Ureter (tissue), 1 donor: ENCODE data around the gene CTSE. TPM values are rescaled to one million over a fixed set of nuclear protein-coding genes. Genes with fewer than 3 reads are reported as not detected.
"Not testable (repeated sequence)": the region's sequence is repeated elsewhere in the genome, so short reads cannot be mapped to it uniquely, and the experiment has no call there.

Source experiments
- DNase-seq: peaks from one replicate; pipeline ENCODE4 v3.0.0-alpha.2; 2020; ENCODE audit warnings: low spot score
- total RNA-seq: library from RNA; stranded (reverse); gene quantifications from one replicate; pipeline ENCODE4 v1.2.4, GENCODE V29; 2023
- donor health status: DM: yes; HTN: yes; CAD: no.

The CTSE gene
- 25.3 TPM for total RNA-seq

- no peak for DNase-seq
These were observed at the start of gene CTSE for GRCh38 chr1:206023695-206024094. TSS of gene CTSE (minus strand) at chr1:206023895. CDS start at chr1:206023791, 104 bp downstream.

DNA sequence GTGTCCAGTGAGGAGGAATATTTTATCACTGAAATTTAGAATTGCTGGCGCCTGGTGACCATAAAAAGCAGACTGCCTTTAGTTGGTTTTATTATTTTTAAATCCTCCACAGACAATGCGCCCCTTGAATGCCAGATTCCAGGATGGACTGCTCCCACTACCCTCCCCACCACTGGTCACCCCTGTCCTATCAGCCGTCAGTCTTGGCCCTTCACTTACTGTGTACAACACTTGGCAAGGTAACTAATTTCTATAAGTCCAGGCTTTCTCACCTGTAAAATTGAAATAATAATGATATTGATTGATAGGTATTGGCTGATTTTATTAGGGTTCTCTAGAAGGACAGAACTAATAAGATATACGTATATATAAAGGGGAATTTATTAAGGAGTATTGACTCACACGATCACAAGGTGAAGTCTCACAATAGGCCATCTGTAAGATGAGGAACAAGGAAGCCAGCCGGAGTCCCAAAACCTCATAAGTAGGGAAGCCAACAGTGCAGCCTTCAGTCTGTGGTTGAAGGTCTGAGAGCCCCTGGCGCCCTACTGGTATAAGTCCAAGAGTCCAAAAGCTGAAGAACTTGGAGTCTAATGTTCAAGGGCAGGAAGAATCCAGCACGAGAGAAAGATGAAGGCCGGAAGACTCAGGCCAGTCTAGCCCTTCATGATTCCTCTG is 47.1 kb upstream of the CTSE start:
- DNase-seq, result no peak

- no peak for DNase-seq
These were observed 44.6 kb upstream of the CTSE start for GRCh38 chr1:206068314-206068713.

DNA sequence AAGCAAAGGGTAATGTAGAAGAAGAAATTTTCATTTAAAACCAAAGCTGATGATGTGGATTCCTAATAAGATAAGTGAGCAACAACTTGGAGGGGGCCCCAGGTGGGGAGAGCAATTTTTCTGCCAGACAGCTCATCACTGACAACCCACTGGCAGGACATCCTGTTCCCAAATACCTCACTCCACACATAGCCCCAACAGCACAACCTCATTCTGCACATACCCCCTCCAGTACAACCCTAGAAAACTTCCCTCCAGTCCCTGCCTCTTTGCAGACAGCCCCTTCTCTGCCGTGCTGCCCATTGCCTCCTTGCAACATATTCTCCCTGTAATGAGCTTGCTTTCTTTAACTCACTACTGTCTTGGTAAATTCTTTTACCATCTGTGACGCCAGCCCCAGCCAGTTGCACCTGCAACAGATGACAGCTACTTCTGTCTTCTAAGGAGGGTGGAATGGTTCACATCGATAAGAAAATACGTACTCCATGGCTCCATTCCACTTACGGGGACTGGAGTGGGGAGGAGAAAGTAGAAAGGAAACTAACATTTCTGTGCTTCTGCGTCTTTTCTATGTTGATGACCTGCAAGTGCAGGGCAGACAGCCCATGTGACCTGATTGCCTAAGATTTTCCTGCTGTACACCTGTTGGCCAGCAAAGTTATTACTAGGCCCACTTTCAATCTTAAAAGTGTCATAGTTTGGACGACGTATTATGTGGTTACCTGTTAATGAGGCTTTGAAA is 44.0 kb upstream of the CTSE start:
- no peak for DNase-seq

DNA sequence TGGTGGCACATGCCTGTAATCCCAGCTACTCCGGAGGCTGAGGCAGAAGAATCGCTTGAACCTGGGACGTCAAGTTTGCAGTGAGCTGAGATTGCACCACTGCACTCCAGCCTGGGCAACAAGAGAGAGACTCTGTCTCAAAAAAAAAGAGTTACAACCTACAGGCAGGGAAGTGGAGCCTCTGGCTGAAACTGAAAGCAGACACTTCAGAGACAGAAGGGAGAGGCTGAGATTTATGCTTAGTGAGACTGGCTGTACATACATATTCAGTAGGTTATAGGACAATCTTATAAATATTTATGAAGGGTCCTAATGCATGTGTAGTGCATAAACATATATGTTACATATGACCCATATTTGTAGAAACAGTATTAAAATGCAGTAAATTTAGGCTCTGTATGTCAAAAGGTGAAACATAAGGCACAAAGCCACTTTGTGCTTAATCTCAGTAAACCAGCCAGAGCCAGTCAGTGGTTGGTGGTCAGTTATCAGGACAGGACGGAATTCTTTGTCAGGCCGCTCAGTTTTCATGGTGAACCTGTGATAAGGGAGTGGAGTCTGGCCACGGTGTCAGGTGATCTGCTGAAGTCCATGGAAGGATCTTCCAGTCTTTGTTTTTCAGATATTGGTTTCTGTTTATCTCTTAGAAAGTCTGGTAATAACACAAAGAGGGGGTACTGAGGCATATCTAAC is 42.9 kb upstream of the CTSE start:
- DNase-seq, result no peak

- DNase-seq, result no peak
These were observed 42.0 kb upstream of the CTSE start for GRCh38 chr1:206065547-206066145.

DNA sequence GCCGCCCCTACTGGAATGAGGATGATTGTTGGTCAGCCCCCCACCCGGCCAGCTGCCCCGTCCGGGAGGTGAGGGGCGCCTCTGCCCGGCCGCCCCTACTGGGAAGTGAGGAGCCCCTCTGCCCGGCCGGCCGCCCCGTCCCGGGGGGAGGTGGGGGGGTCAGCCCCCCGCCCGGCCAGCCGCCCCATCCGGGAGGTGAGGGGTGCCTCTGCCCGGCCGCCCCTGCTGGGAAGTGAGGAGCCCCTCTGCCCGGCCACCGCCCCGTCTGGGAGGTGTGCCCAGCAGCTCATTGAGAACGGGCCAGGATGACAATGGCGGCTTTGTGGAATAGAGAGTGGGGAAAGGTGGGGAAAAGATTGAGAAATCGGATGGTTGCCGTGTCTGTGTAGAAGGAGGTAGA is 40.8 kb upstream of the CTSE start:
- DNase-seq, result not testable (repeated sequence)

- not testable (repeated sequence) for DNase-seq
These were observed 40.3 kb upstream of the CTSE start for GRCh38 chr1:206064001-206064400.

DNA sequence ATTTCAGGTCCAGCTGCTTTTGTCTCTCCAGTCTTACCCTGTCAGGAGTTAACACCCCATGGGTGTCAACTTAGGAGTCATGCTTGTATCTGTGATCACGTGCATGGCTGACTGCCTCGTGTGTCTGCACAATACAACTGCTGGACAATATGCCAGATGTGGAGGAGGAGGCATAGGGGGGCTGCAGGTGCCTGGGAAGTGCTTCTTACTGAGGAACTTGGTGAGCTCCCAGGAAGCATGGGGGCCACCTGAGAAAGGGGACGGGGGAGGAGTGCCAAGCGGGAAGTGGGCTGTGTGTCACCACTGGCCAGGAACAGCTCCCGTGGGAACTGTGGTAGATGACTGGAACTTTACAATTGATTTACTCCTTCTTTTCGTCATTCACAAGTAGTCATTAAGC is 38.8 kb upstream of the CTSE start:
- DNase-seq, result no peak

DNA sequence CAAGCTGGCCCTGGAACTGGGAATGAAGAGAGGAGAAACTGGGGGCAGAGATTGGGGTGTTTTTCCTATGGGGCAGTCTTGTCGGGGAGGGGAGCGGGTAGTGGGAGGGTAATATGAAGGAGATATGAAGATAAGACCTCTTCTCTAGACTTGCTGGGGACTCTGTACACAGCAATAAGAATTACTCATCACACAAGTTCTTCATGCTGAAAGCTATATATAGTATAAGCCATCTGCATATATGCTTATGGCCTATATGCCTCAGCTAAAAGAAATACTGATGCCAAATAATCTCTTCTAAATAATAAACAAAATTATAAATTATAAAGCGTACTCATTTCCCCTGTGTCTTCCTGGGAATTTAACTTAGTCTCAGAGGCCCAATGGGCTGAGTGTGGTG is 37.1 kb upstream of the CTSE start:
- DNase-seq, result no peak

- no peak for DNase-seq
These were observed 35.7 kb upstream of the CTSE start for GRCh38 chr1:206059355-206059915.

GRCh38 chr1:206058927-206059292 is 35.2 kb upstream of the CTSE start:
- DNase-seq, result no peak

DNA sequence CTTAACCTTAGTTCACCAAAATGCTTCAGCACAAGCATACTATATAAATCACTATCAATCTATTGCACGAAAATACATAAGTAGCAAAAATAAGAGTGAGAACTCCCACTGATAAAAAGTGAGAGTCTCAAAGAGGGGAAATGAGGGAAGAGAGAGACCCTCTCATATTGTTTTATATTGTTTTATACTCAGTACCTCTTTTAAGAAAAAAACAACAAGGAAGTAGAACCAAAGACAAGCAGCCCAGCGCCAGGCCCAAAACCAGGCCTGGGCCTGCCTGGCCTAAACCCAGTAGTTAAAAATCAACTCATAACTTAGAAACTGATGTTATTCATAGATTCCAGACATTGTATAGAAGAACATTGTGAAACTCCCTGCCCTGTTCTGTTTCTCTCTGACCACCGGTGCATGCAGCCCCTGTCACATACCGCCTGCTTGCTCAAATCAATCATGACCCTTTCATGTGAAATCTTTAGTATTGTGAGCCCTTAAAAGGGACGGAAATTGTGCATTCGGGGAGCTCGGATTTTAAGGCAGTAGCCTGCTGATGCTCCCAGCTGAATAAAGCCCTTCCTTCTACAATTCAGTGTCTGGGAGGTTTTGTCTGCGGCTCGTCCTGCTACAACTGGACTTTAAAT is 34.7 kb upstream of the CTSE start:
- not testable (repeated sequence) for DNase-seq

DNA sequence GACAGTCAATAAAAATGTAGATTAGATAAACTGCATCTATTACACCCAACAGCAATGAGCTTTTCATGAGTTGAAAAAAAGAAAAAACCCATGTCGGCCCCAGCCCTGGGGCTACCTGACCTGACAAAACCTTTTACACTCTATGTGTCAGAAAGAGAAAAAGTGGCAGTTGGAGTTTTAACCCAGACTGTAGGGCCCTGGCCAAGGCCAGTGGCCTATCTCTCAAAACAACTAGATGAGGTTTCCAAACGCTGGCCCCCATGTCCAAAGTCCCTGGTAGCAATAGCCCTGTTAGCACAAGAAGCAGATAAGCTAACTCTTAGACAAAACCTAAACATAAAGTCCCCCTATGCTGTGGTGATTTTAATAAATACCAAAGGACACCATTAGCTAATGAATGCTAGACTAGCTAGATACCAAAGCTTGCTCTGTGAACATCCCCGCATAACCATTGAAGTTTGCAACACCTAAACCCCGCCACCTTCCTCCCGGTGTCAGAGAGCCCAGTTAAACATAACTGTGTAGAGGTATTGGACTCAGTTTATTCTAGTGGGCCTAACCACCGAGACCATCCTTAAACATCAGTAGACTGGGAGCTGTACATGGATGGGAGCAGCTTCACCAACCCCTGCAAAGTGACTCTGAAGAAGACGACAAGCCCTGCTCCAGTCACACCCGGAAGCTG is 32.1 kb upstream of the CTSE start:
- not testable (repeated sequence) for DNase-seq

GRCh38 chr1:206055069-206055625 is 31.5 kb upstream of the CTSE start:
- not testable (repeated sequence) for DNase-seq

- DNase-seq, result not testable (repeated sequence)
These were observed 29.9 kb upstream of the CTSE start for GRCh38 chr1:206053616-206054015.

GRCh38 chr1:206052919-206053610 is 29.4 kb upstream of the CTSE start, which contains the start of gene RHEX:
TSS of gene RHEX (plus strand) at chr1:206053173. CDS start at chr1:206097829, 44,656 bp downstream.
- peak; percentile 51 for DNase-seq

- not testable (repeated sequence) for DNase-seq
These were observed 28.7 kb upstream of the CTSE start for GRCh38 chr1:206052231-206052865.

- no peak for DNase-seq
These were observed 27.1 kb upstream of the CTSE start for GRCh38 chr1:206050655-206051235.
